Measurements from ENCODE around the gene SLC2A8.

GRCh38 chr9:127451858-127452656 lies 55.1 kb downstream of the SLC2A8 start:
- no peak for TF ChIP-seq CTCF (IDR thresholded peaks at IDR 0.05)
- TF ChIP-seq POLR2A (IDR thresholded peaks at IDR 0.05) = no peak
- TF ChIP-seq POLR2AphosphoS5 (IDR thresholded peaks at IDR 0.05; ENCODE audit: insufficient read depth in 1 of 2, low read depth in 1 of 2) = no peak

Data from vagina (tissue), 2 donors.